GM21526 (cell line): Measurements from ENCODE around the gene ZNF740.
"Not testable (repeated sequence)": the region's sequence is repeated elsewhere in the genome, so short reads cannot be mapped to it uniquely, and the experiment has no call there.

ENCODE experiments used
- ATAC-seq: cut with Tn5 transposase; IDR thresholded peaks from one replicate; pipeline ENCODE4 v1.9.1; 2021; ENCODE audit warnings: moderate library complexity; ENCODE audit not compliant: unreplicated experiment, low FRiP score

ZNF740 gene

DNA sequence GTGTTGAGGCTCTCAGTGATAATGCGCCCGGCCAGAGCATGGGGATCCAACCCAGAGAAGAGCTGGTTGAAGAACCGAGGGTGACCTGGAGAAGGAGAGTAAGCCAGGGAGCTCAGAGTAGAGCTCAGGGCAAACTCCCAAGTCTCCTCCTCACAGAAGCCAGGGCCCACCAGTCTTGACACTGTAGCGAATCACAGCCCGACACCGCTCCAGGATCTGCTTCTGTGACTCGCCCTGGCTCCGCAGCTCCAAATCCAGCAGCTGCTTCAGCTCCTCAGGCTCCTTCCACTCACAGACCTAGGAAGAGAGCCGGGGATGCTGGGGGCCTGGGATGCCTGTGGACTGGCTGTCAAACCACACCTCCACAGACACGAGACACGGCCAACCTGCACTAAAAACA lies 8.2 kb upstream of the ZNF740 start:
- no peak for ATAC-seq

DNA sequence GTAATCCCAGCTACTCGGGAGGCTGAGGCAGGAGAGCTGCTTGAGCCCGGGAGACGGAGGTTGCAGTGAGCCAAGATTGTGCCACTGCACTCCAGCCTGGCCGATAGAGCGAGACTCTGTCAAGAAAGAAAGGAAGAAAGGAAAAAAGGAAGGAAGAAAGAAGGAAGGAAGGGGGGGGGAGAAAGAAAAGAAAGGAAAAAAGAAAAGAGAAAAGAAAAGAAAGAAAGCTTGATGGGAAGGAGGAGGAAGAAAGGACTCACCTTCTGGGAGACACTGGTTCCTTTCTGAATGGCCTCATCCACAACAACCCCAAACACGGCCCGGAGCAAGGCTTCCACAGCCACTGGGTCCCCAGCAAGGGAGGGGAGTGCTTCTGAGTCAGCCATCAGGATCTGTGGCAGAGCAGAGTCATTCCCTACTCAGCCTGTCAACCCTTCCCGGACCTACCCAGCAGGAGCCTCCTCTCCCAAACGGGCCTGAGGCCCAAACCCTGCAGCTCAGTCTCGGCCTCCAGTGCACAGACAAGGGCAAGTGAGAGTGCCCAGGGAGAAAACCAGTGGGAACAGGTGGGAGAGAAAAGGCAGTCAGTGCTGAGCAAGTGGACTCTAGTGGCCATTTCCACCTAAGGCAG lies 7.3 kb upstream of the ZNF740 start:
- ATAC-seq = no peak

DNA sequence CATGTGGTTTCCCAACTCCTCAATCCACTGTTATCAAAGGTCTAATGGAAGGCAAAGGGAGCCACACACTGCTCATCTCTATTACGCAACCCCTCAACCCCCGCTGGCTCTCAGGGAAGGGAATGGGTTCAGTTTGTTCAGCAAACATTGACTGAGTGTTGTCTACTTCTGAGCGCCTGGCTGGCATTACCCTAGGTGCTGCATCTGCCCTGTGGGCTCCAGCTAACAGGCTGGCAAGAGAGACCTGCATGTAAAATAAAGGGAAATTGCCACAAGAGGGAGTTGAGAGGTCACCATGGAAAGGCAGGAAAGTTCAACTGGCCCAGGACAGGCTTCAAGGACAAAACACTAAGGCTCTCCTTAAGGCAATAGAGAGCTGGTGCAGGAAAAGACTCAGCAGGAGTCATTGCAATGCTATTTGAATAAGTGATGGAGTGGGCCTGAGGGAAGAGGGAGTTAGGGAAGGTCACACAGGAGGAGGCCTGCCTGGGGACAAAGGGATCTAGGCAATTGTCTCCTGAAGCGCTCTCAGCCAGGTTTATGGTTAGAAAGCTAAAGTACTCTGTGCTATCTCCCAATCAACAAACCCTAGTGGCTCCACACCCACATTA lies 5.5 kb upstream of the ZNF740 start:
- no peak for ATAC-seq

DNA sequence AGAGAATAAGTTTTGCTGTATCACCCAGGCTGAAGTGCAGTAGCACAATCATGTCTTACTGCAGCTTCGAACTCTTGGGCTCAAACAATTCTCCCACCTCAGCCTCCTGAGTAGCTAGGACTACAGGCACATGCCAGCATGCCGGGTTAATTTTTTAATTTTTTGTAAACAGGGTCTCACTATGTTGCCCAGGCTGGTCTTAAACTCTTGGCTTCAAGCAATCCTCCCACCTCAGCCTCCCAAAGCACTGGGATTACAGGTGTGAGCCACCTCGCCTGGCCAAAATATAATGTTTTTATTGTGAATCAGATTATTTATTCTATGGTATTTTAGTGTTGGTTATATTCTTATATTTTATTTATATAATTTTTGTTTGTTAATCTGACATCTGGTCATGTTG lies 3.8 kb upstream of the ZNF740 start:
- ATAC-seq = no peak

DNA sequence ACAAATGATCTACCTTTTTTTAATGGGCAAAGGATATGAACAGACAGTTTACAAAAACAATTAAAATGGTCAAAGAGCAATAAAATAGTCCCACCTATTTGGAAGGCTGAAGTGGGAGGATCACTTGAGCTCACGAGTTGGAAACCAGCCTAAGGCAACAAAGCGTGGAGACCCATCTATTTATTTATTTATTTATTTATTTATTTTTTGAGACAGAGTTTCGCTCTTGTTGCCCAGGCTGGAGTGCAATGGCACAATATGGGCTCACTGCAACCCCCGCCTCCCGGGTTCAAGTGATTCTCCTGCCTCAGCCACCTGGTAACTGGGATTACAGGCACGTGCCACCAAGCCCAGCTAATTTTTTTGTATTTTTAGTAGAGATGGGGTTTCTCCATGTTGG lies 3.1 kb upstream of the ZNF740 start:
- ATAC-seq = not testable (repeated sequence)

DNA sequence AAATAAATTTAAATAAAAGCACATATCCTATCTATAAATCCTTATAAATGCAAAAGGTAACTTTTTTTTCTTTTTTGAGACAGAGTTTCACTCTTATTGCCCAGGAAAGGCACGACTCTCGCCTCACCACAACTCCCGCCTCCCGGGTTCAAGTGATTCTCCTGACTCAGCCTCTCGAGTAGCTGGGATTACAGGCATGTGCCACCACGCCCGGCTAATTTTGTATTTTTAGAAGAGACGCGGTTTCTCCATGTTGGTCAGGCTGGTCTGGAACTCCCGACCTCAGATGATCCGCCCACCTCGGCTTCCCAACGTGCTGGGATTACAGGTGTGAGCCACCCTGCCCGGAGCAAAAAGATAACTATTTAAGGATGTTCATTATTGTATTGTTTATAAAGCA lies 1.7 kb upstream of the ZNF740 start:
- not testable (repeated sequence) for ATAC-seq

DNA sequence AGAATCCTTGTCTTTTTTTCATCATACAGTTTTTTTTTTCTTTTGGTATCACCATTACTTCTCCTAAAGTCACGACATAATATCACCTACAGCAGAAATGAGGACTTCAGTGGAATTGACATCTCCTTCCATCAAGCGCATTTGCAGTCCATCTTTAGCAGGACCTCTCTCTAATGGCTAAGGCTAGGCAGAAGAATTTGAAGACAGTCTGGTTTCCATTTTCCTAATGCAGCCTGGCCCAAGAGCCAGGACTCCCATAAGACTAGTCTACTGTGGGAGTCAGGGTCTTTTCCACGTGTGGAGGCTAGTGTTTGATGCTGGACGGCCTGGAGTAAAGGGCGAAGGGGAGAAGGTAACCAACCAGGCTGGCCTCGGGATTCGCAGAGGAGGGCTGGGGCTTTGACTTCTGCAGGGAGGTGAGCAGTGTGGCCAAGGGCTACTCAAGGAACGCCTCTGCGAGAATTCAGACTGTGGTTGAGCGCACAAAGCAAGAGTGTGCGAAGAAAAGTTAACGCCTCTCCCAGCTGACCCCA lies 769 bp upstream of the ZNF740 start:
- peak; percentile 18 for ATAC-seq

DNA sequence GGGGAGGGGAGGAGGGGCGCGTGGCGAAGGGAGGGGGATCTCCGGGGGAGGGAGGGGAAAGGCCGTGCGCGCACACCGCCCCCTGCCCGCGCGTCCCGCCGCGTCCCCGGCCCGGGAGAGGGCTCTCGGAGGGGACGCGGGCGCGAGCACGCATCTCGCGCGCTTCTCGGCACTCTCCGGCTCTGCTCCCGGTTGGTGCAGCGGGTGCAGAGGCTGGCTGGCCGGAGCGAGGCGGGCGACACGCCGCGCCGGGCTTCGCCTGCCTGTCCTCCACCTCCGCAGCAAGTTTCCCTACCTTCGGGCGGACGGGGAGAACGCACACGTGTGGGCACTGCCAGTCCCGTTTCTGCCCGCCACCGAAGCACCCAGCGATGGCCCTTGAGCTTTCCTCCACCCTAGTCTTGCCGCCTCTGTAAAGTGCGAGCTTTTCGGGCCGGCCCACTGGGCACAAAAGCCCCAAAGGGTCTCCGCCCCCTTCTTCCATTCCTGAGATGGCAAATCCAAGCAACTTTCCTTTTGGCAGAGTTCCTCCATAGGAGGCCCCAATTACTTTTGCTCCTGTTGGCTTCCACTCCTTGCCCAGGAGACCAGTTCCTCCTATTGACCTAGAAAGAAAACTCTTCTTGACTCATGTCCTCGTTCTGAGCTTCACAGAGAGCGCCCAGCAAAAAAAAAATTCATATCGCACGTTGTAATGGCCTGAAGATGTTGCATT lies 566 bp downstream of the ZNF740 start:
- peak; percentile 34 for ATAC-seq

DNA sequence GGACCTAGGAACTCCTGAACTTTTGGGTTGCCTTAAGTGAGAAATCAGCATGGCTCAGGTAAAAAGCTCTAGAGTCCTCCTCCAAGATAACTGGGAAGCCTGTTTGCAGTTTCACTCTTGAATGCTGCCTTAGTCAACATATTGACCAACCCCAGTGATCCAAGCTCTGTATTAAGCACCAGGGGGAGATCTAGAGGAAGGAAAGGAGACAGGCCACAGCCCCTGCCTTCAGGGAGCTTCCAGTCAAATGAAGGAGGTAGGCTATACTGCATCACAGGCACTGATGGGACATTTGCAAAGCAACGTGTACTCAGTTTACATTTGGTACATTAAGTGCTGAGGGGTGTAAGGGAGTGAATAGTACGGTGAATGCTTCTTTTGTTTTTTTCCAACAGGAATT lies 1.4 kb downstream of the ZNF740 start:
- no peak for ATAC-seq

DNA sequence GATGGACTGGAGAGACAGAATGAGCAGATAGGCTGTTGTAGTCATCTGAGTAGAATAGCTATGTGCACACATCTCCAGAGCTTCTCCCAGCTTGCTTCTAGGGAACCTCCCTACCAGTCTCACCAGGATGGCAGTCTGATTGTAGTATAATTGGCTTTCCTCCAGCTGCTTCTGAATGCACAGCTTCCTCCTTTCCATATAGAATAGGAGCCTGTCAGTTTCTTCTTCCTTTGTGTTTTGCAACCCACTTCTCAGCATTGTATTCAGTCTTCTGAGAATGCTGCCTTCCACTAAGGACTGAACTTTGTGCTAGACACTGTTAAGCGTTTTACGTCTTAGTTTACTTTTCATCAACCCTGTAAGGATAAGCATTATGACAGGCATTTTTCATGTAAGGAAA lies 2.4 kb downstream of the ZNF740 start:
- no peak for ATAC-seq

DNA sequence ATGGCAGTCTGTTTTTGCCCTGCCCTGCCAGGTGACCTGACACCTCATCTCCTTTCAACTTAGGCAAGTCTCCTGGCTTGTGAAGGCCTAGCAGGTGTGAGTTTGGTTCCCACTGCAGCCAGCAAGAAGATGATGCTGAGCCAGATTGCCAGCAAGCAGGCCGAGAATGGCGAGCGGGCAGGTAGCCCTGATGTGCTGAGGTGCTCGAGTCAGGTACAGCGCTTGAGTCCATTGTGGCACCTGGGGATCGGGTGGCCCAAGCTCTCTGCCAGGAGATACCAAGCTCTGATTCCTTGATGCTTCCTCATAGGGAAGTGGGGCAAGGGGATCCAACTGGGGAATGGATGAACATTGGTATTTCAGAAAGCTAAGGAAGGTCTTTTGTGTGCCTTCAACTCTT lies 4.3 kb downstream of the ZNF740 start:
- ATAC-seq = no peak

DNA sequence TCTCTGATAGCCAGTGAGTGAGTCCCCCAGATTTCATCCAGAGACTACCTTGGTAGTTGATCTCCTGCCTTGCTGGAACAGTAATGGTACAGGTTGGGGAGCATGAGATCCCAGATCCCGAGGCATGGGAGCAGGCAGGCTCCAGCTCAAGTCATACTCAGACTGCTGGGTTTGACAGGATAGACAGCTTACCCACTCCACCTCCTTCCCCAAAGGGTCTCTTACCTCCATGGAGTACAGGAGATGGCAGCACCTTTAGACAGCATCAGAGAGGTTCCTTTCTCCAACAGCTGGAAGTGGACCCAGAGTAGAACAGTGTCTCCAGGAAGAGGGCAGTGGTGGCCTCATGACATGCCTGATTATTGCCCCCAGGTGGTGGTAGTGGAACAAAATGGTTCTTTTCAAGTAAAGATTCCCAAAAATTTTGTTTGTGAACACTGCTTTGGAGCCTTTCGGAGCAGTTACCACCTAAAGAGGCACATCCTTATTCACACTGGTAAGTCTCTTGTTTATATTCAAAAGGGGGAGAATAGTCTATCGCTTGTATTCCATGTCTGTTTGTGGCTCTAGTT lies 5.1 kb downstream of the ZNF740 start:
- no peak for ATAC-seq

DNA sequence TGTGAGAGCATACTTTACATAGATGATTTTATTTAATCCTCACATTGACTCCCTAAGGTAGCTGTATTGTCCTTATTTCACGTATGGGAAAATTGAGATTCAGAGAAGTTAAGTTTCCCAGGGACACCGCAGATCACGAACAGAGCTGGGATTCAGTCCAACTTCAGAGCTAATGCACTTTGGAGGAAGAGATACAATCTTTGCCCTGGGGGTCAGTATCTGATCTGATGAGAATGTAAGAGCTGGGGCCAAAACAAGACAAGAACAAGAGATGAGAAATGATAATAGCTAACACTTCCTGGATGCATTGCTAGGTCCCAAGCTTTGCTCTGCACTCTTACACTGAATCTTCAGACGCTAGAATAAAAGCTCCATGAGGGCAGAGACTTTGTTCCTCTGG lies 6.2 kb downstream of the ZNF740 start:
- ATAC-seq = no peak

DNA sequence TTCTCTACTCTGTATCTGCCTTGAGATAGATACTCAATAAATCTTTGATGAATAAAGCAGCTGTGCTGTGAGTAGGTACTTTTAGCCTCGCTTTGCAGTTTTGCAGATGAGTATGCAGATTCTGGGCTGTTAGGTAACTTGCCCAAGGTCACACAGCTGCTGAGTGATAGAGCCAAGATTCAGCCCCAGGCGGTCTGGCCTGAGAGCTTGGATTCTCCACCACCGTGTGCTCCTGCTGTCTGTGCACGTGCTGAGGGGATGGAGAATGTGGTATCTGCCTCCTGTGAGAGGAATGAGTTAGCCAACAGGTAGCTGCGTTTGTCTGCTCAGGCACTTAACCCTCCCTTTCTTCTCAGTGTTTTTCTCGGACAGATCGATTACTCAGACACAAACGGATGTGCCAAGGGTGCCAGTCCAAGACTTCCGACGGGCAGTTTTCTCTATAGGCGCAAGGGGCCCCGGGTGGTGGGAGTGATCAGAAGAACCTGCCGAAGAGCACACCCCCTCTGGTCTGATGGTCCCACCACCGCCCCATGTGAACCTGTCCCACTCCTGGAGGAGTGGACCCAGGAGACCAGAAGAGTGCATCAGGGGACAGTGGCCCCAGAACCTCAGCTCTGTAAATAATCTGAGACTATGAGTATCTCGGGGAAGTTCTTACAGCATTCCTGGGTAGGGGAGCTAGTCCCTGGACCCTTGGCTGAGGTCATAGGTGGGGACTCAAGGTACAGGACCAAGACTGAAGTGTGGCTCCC lies 6.8 kb downstream of the ZNF740 start:
- no peak for ATAC-seq

DNA sequence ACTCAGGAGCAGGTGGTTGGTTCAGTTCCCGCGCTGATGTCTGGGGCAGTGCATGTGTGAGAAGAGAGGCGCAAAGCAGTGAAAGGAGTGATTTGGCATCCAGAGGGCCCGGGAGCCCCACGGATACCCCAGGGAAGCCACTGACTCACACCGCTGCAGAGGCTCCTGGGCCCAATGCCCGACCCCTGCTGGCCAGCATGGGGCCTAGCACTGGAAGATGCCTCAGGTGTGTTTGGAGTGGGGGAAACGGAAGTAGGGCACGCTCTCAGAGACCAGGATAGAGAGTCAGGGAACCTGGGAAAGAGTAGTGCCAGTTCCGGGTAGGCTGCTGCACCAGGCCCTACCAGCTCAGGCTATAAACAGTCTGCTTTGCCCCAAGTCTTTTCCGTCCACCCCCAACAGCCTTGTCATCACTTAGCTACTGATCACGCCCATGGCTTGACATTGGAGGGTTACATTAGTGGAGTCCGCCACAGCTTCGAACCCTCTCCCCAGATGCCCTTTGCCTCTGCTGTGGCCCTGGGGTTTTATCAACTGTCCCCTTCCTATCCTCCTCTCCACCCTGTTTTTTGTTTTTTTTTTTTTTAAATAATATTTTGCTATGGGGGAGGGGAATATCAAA lies 9.7 kb downstream of the ZNF740 start:
- ATAC-seq = no peak

DNA sequence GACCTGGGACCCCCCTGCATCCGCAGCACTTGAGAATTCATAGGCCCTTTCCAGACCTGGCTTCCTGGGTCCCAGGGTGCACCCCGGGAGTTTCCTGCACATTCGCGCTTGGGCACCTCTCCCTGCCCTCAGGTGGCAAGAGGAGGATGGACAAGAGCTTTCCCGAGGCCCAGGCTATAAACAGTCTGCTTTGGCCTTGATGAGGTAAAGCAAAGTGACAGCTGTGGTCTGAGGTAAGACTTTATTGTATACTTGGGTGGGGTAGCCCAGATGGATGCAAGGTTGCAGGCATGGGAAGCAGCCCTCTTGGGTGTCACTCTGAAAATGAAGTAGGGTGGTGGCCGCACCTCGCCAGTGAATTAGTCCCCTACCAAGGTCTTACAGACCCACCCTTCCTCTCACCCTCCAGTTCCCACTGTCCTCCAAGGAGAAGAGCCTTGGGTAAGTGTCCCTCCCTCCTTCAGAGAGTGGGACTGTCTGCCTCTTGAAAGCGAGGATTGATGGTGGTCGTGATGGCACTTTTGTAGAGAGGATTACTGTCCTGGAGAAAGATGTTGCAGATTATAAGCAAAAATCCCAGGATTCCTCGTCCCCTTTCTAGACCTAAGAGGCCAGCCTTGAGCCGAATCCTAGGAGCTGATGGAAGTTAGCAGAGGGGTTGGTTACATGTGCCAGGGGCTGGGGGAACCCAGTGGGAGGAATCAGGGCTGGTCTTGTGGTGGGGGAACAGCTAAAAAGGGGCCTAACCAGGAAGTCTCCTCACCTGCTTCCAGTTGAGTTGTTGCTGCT lies 10.8 kb downstream of the ZNF740 start:
- no peak for ATAC-seq

DNA sequence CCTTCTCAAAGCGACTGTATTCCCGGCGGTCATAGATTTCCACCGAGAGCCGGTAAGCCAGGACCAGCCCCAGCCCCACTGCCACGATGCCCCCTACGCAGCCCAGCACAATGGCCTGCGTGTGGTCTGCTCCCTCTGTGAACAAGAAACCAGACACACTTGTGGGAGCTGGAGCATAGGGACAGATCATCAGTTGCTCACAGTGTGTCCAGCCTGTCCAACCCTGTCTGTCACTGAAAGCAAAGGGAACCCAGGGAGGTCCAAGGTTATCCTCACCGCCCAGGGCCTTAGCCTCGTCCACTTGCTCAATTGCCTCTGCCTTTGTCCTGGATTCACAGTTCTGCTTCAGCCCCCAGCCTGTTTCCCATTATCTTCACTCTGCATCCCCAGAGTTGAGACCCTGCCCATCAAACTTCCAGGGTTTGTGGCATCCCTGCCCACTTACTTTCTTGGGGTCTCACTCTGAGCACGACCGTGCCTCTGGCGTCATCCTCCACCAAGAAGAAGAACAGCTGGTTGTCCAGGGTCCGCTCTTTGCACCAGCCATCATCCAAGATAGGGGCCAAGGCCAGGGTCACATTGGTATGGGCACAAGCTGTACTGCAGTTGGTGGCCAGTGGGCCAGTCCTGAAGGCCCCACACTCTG lies 11.5 kb downstream of the ZNF740 start:
- ATAC-seq = no peak

DNA sequence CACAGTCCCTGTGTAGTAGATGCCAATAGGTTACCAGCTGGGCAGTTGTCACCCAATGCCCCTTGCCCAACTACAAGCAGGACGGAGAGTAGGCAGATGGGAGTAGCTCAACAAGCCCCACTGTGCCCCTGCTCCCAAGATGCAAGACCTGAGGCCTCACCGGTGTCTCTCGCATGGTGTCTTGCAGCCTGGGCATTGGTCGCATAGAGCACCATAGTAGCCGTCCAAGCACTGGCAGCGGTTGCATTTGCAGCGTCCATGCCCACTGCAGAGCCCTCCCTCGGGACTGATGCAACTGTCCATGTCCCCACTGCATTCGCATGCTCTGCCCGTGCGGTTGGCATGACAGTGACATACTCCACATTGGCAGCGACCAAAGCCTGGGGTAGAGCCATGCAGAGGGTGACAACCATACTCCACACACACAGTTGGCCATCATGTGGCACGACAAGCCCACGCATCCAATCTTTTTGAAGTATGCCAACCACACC lies 12.1 kb downstream of the ZNF740 start:
- no peak for ATAC-seq

DNA sequence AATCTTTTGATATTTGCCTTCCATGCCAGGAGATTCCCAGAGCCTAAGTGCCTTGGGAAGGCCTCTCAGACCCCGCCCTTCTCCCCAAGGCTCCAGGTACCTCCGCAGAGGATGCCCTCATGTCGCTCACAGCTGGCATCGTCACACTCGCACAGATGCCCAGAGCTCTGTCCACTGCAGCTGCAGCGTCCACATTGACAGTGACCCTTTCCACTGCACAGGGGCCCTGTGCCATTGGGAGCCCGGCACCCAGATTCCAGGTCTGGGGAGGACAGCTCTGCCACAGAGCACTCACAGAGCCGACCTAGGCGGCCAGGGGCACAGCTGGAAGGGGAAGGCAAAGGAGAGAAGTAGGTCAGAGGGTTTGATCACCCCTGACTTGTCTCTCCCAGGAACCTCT lies 12.5 kb downstream of the ZNF740 start:
- no peak for ATAC-seq
